IMR-90 (cell line): Measurements from ENCODE around the gene BTN1A1. TPM values are rescaled to one million over a fixed set of nuclear protein-coding genes. Genes with fewer than 3 reads are reported as not detected.

Experiments
- ATAC-seq: fragments of 200-7000 bp; cut with Tn5 transposase; 2 replicates; pipeline ENCODE4 v1.9.1; 2020; ENCODE audit warnings: low read depth, mild to moderate bottlenecking, moderate library complexity
- BruUV-seq: library from RNA; stranded (reverse); fragments of 400-500 nt; replicated peaks from 2 replicates; lab custom pipeline; 2021; lab: Mats Ljungman, UMichigan
- CTCF ChIA-PET: fragments of 300-600 bp; formaldehyde crosslinking; extraction: SDS; loops from one replicate; lab custom pipeline; 2021; ENCODE audit warnings: antibody characterized with exemption; lab: Yijun Ruan, JAX
- POLR2A ChIA-PET: fragments of 300-600 bp; sonication (Branson Sonifier 250); formaldehyde crosslinking; loops from one replicate; lab custom pipeline; 2022; ENCODE audit warnings: antibody characterized with exemption; ENCODE audit not compliant: unreplicated experiment; lab: Charles Lee
- DNase-seq: peaks from one replicate; pipeline ENCODE4 v3.0.0; 2013
- H2AFZ ChIP-seq: replicated peaks from 2 replicates; pipeline ENCODE3; 2013; ENCODE audit warnings: low read length, mild to moderate bottlenecking; ENCODE audit not compliant: poor library complexity
- H2AK5ac ChIP-seq: 2 replicates; pipeline ENCODE4 v1.6.1; 2013; ENCODE audit warnings: low read depth, low read length, inconsistent platforms
- H2AK9ac ChIP-seq: replicated peaks from 2 replicates; pipeline ENCODE3; 2013; ENCODE audit warnings: mild to moderate bottlenecking, low read depth, low read length, moderate library complexity; ENCODE audit not compliant: poor library complexity
- H2BK120ac ChIP-seq: 2 replicates; pipeline ENCODE4 v1.6.1; 2013; ENCODE audit warnings: low read depth, low read length, inconsistent platforms
- H2BK15ac ChIP-seq: 3 replicates; pipeline ENCODE4 v1.6.1; 2013; ENCODE audit warnings: low read depth, low read length, inconsistent platforms
- H2BK20ac ChIP-seq: 2 replicates; pipeline ENCODE4 v1.6.1; 2013; ENCODE audit warnings: low read depth, mild to moderate bottlenecking, inconsistent platforms, low read length, moderate library complexity
- H2BK5ac ChIP-seq: 2 replicates; pipeline ENCODE4 v1.6.1; 2013; ENCODE audit warnings: mild to moderate bottlenecking, low read depth, low read length, inconsistent platforms; ENCODE audit not compliant: poor library complexity, severe bottlenecking
- H3K14ac ChIP-seq: replicated peaks from 2 replicates; pipeline ENCODE4 v1.6.1; 2013; ENCODE audit warnings: low read depth, low read length, inconsistent platforms
- H3K18ac ChIP-seq: 2 replicates; pipeline ENCODE4 v1.6.1; 2013; ENCODE audit warnings: low read depth, low read length, control low read depth
- H3K23ac ChIP-seq: 2 replicates; pipeline ENCODE4 v1.6.1; 2013; ENCODE audit warnings: low read depth, low read length, inconsistent platforms
- H3K27ac ChIP-seq: 2 replicates; pipeline ENCODE4 v1.5.1; 2013; ENCODE audit warnings: mild to moderate bottlenecking, control low read depth, low read length; ENCODE audit not compliant: insufficient read depth
- H3K27me3 ChIP-seq: 2 replicates; pipeline ENCODE4 v1.6.1; 2013; ENCODE audit warnings: low read length; ENCODE audit not compliant: control insufficient read depth, insufficient read depth
- H3K36me3 ChIP-seq: 2 replicates; pipeline ENCODE4 v1.6.1; 2013; ENCODE audit warnings: low read length, mixed read lengths; ENCODE audit not compliant: control insufficient read depth, insufficient read depth
- H3K4ac ChIP-seq: 2 replicates; pipeline ENCODE4 v1.6.1; 2013; ENCODE audit warnings: low read depth, low read length, inconsistent platforms
- H3K4me1 ChIP-seq: 2 replicates; pipeline ENCODE4 v1.6.1; 2013; ENCODE audit warnings: low read length, mixed read lengths; ENCODE audit not compliant: control insufficient read depth, insufficient read depth
- H3K4me2 ChIP-seq: 2 replicates; pipeline ENCODE4 v1.6.1; 2013; ENCODE audit warnings: low read depth, mild to moderate bottlenecking, control low read depth, low read length, moderate library complexity
- H3K4me3 ChIP-seq: 2 replicates; pipeline ENCODE4 v1.5.1; 2013; ENCODE audit warnings: low read depth, mild to moderate bottlenecking, control low read depth, low read length, moderate library complexity; ENCODE audit not compliant: insufficient read depth
- H3K56ac ChIP-seq: 2 replicates; pipeline ENCODE4 v1.6.1; 2013; ENCODE audit warnings: low read length, inconsistent platforms; ENCODE audit not compliant: insufficient read depth; ENCODE audit errors: extremely low read depth
- H3K79me1 ChIP-seq, 2 experiments: 2 replicates each; pipeline ENCODE4 v1.6.1; 2013; ENCODE audit warnings: low read length in 2 of 2, inconsistent platforms in 1 of 2, low read depth in 1 of 2
- H3K9ac ChIP-seq: 2 replicates; pipeline ENCODE4 v1.6.1; 2013; ENCODE audit warnings: low read depth, low read length, control low read depth
- H3K9me1 ChIP-seq: 2 replicates; pipeline ENCODE4 v1.6.1; 2013; ENCODE audit warnings: low read length, inconsistent platforms; ENCODE audit not compliant: insufficient read depth
- H3K9me3 ChIP-seq: 2 replicates; pipeline ENCODE4 v1.6.1; 2013; ENCODE audit warnings: low read length; ENCODE audit not compliant: control insufficient read depth, insufficient read depth
- H4K20me1 ChIP-seq: 2 replicates; pipeline ENCODE4 v1.6.1; 2013; ENCODE audit warnings: low read length, inconsistent platforms; ENCODE audit not compliant: insufficient read depth
- H4K5ac ChIP-seq: 2 replicates; pipeline ENCODE4 v1.6.1; 2013; ENCODE audit warnings: mild to moderate bottlenecking, low read depth, low read length, control low read depth
- H4K8ac ChIP-seq, 2 experiments: 2 replicates each; pipeline ENCODE4 v1.6.1; 2013; ENCODE audit warnings: low read depth in 2 of 2, low read length in 2 of 2, control low read depth in 1 of 2, inconsistent platforms in 1 of 2
- H4K91ac ChIP-seq: 2 replicates; pipeline ENCODE4 v1.6.1; 2013; ENCODE audit warnings: low read depth, low read length, inconsistent platforms; ENCODE audit not compliant: insufficient read depth
- CEBPB ChIP-seq: IDR thresholded peaks from 2 replicates; pipeline ENCODE4 v1.6.1; 2012; ENCODE audit warnings: low read depth, low read length, improper control_type of control experiment
- CTCF ChIP-seq: conservative IDR thresholded peaks from 2 replicates; pipeline ENCODE4 v1.5.1; 2012; ENCODE audit warnings: mild to moderate bottlenecking, low read depth, low read length, improper control_type of control experiment
- ELK1 ChIP-seq: fragments of 150-350 bp; IDR thresholded peaks from 2 replicates; pipeline ENCODE4 v1.6.1; 2016; ENCODE audit warnings: low read depth, mild to moderate bottlenecking, low read length, moderate library complexity, borderline replicate concordance
- MAZ ChIP-seq: IDR thresholded peaks from 2 replicates; pipeline ENCODE4 v1.6.1; 2012; ENCODE audit warnings: low read depth, mild to moderate bottlenecking, low read length, improper control_type of control experiment, moderate library complexity, borderline replicate concordance
- NFE2L2 ChIP-seq: fragments of 150-350 bp; IDR thresholded peaks from 2 replicates; pipeline ENCODE4 v1.6.1; 2016; ENCODE audit warnings: low read depth, mild to moderate bottlenecking, low read length
- RAD21 ChIP-seq: IDR thresholded peaks from 2 replicates; pipeline ENCODE4 v1.6.1; 2012; ENCODE audit warnings: low read length, improper control_type of control experiment
- WGBS, 2 experiments: methylation state at CpG; one replicate each; pipeline versions ENCODE4 v1.1.5 to v1.1.7; 2013; ENCODE audit warnings: missing lambda C conversion rate in 2 of 2; ENCODE audit not compliant: insufficient read length in 1 of 2; ENCODE audit errors: extremely low coverage in 2 of 2; 5-methylcytosine and 5-hydroxymethylcytosine counted together
- dilution Hi-C: fragments of 300-500 bp; cut with HindIII; formaldehyde crosslinking; loops from one replicate; pipeline ENCODE4 v1.14.3; 2018; ENCODE audit warnings: low sequenced_read_pairs; ENCODE audit not compliant: unreplicated experiment
- in situ Hi-C: fragments of 300-500 bp; cut with MboI; formaldehyde crosslinking; loops from 3 replicates; pipeline ENCODE4 v1.14.3; 2019; ENCODE audit warnings: low sequenced_read_pairs, inconsistent platforms, mixed read lengths
- intact Hi-C: fragments of 100-400 bp; cut with micrococcal nuclease; formaldehyde crosslinking; loops from 2 replicates; pipeline ENCODE4 v1.10.0; 2022
- polyA plus RNA-seq, 3 experiments: library from polyadenylated mRNA; depleted of rRNA; stranded (reverse); fragments of >200 nt; gene quantifications; 2 replicates each; pipeline ENCODE4 v1.2.3, GENCODE V29; 2012; ENCODE audit warnings: low replicate concordance in 1 of 3
- total RNA-seq: library from RNA; depleted of rRNA; stranded (reverse); fragments of >200 nt; gene quantifications from 2 replicates; pipeline ENCODE4 v1.2.3, GENCODE V29; 2012

Gene BTN1A1
- total and polyA plus RNA-seq, 2 of the 4 experiments (the other 2 are of a cell fraction): not detected

GRCh38 chr6:26539071-26539615 is 39.0 kb downstream of the BTN1A1 start:
- 0 out of 2 replicates have a peak overlapping the region, but pooled peaks have one; percentile 70 for H2BK120ac ChIP-seq
- H3K9me3 ChIP-seq: no peaks in the 10 kb centered on the region
- peak overlapping the region; percentile 71 to 99 for H4K8ac ChIP-seq
- peak overlapping the region; percentile 100 for H3K4me2 ChIP-seq
- peak overlapping the region; percentile 34; the same call in 1 of the 2 replicates for H4K5ac ChIP-seq
- no peak for ATAC-seq
- ChIA-PET POLR2A (no interaction called here), CTCF (interaction anchor here (0.7 kb wide), 1 partner anchor 49 kb away, joined by 5 read pairs; no protein-coding TSS in a partner anchor)
- no peaks in the 10 kb centered on the region for H3K27me3 ChIP-seq
- H4K20me1 ChIP-seq: peaks cover 7% of the 10 kb centered on the region; the same call in 1 of the 2 replicates
- peaks cover 3% of the 10 kb centered on the region; the same call in 1 of the 2 replicates for H3K36me3 ChIP-seq
- peaks cover 3% of the 10 kb centered on the region; the same call in 1 of the 2 replicates for H3K9me1 ChIP-seq
- peak overlapping the region; percentile 94 for H3K4ac ChIP-seq
- H2BK5ac ChIP-seq: peak overlapping the region; percentile 92
- H3K56ac ChIP-seq: peak overlapping the region; percentile 86
- peak overlapping the region; percentile 57; the same call in 1 of the 2 replicates for H4K91ac ChIP-seq
- no peak overlapping the region for H2BK15ac ChIP-seq
- H2AK5ac ChIP-seq: peak overlapping the region; percentile 65
- peak overlapping the region; percentile 69; the same call in 1 of the 2 replicates for H3K23ac ChIP-seq
- intact Hi-C loops: loop anchor here (5.0 kb wide), 1 partner anchor 82 kb away; the partner anchor contains the start of gene BTN2A1
- H3K27ac ChIP-seq: peak overlapping the region; percentile 91
- peak overlapping the region; percentile 84 for H3K9ac ChIP-seq
- H3K79me1 ChIP-seq: peaks cover 15 to 32% of the 10 kb centered on the region in 2 experiments
- peak overlapping the region; percentile 13; the same call in 1 of the 2 replicates for H3K18ac ChIP-seq
- no TSS peak for BruUV-seq
- no peak for TF ChIP-seq ELK1
- no peak for TF ChIP-seq CEBPB
- no peak for TF ChIP-seq MAZ
- no peak for TF ChIP-seq RAD21
- no peak for TF ChIP-seq CTCF
- TF ChIP-seq NFE2L2: no peak
- WGBS, 2 experiments: 73% methylated on average over 2 of the region's 16 CpGs; no CpG with 5 or more reads in 1 of the 2 experiments
- dilution Hi-C loops: no loop called here
- H3K4me3 ChIP-seq: peak overlapping the region; percentile 62
- H3K14ac ChIP-seq: peak overlapping the region; percentile 92
- H2AK9ac ChIP-seq: peak overlapping the region; percentile 91
- H2BK20ac ChIP-seq: no peak overlapping the region
- in situ Hi-C loops: no loop called here
- H2AFZ ChIP-seq: no peak overlapping the region
- peaks cover 2% of the 10 kb centered on the region; the same call in 1 of the 2 replicates for H3K4me1 ChIP-seq
- no peak for DNase-seq
